Endodermal cell (in vitro differentiated cells): ENCODE results near the gene SART1. TPM values are rescaled to one million over a fixed set of nuclear protein-coding genes. Genes with fewer than 3 reads are reported as not detected.

Experiments used
- DNase-seq: peaks from one replicate; pipeline ENCODE4 v3.0.0-alpha.2; 2017
- H3K27ac ChIP-seq: 2 replicates; pipeline ENCODE4 v1.5.1; 2013; ENCODE audit warnings: mild to moderate bottlenecking, low read depth, low read length, moderate library complexity
- H3K27me3 ChIP-seq: 2 replicates; pipeline ENCODE4 v1.6.1; 2013; ENCODE audit warnings: mild to moderate bottlenecking, low read length, moderate library complexity; ENCODE audit not compliant: insufficient read depth, control insufficient read depth, poor library complexity, severe bottlenecking
- H3K36me3 ChIP-seq: 2 replicates; pipeline ENCODE4 v1.7.0; 2013; ENCODE audit warnings: mild to moderate bottlenecking, low read length, moderate library complexity; ENCODE audit not compliant: control insufficient read depth, insufficient read depth
- H3K4me1 ChIP-seq: one replicate; pipeline ENCODE4 v1.7.0; 2013; ENCODE audit warnings: low read length; ENCODE audit not compliant: control insufficient read depth, insufficient read depth
- H3K4me3 ChIP-seq: 2 replicates; pipeline ENCODE4 v1.5.1; 2013; ENCODE audit warnings: mild to moderate bottlenecking, low read length, moderate library complexity
- H3K9ac ChIP-seq: 2 replicates; pipeline ENCODE4 v1.6.1; 2013; ENCODE audit warnings: mild to moderate bottlenecking, low read length, moderate library complexity; ENCODE audit not compliant: poor library complexity, severe bottlenecking; ENCODE audit errors: extremely low read depth
- H3K9me3 ChIP-seq: 2 replicates; pipeline ENCODE4 v1.6.1; 2013; ENCODE audit warnings: mild to moderate bottlenecking, low read length, moderate library complexity; ENCODE audit not compliant: control insufficient read depth
- H3K27ac Mint-ChIP-seq: 2 replicates; pipeline ENCODE4 v1.8.0; 2020; ENCODE audit warnings: mixed read lengths
- H3K27me3 Mint-ChIP-seq: 2 replicates; pipeline ENCODE4 v1.8.0; 2021; ENCODE audit warnings: mild to moderate bottlenecking, mixed read lengths; ENCODE audit not compliant: insufficient read depth
- H3K36me3 Mint-ChIP-seq: 2 replicates; pipeline ENCODE4 v1.8.0; 2020; ENCODE audit warnings: low read depth, mixed read lengths
- H3K4me1 Mint-ChIP-seq: 2 replicates; pipeline ENCODE4 v1.8.0; 2020; ENCODE audit warnings: mixed read lengths
- H3K4me3 Mint-ChIP-seq: 2 replicates; pipeline ENCODE4 v1.8.0; 2020; ENCODE audit warnings: mild to moderate bottlenecking, moderate library complexity, mixed read lengths
- H3K9me3 Mint-ChIP-seq: 2 replicates; pipeline ENCODE4 v1.8.0; 2020; ENCODE audit warnings: mild to moderate bottlenecking, mixed read lengths
- CTCF ChIP-seq: fragments of 200-600 bp; sonication (generic); conservative IDR thresholded peaks from 2 replicates; pipeline ENCODE4 v1.5.0; 2021; ENCODE audit warnings: antibody characterized with exemption, mild to moderate bottlenecking
- WGBS, 2 experiments: methylation state at CpG; one replicate each; pipeline versions ENCODE4 v1.1.5 to v1.1.7; 2013; ENCODE audit warnings: missing lambda C conversion rate in 2 of 2, mixed read lengths in 1 of 2; ENCODE audit not compliant: insufficient coverage in 1 of 2, insufficient read length in 1 of 2; 5-methylcytosine and 5-hydroxymethylcytosine counted together
- total RNA-seq, 2 donors: library from RNA; stranded (reverse); fragmentation: NEBNext Ultra II Directional in 1 of 2; extraction: Animal tissue kit (Norgen Biotek cat#: 25700) in 1 of 2; gene quantifications; 2 replicates in 1 of 2; 3 replicates in 1 of 2; pipeline ENCODE4 v1.2.1, GENCODE V29; 2021

Gene SART1
- total RNA-seq, 2 donors from 2014 or later, result 50.6 to 52.0 TPM

GRCh38 chr11:65953471-65953870 lies 8.1 kb upstream of the SART1 start:
- Histone ChIP-seq H3K4me1 (no peaks in the 10 kb centered on the region), H3K9ac (no peak overlapping the region), H3K4me3 (no peak overlapping the region), H3K27ac (no peak overlapping the region), H3K36me3 (no peaks in the 10 kb centered on the region), H3K9me3 (no peaks in the 10 kb centered on the region), H3K27me3 (no peaks in the 10 kb centered on the region)
- Mint-ChIP-seq H3K4me1 (no peaks in the 10 kb centered on the region), H3K27me3 (no peaks in the 10 kb centered on the region), H3K9me3 (no peaks in the 10 kb centered on the region), H3K4me3 (no peak overlapping the region), H3K36me3 (no peaks in the 10 kb centered on the region), H3K27ac (no peak overlapping the region)
- WGBS, 2 experiments, result 90 to 95% methylated on average over 4 to 20 of the region's 20 CpGs
- TF ChIP-seq CTCF, result no peak
- DNase-seq, result no peak

GRCh38 chr11:65954771-65955170 lies 6.8 kb upstream of the SART1 start:
- H3K4me1 Mint-ChIP-seq, result no peaks in the 10 kb centered on the region
- H3K9ac ChIP-seq, result no peak overlapping the region
- no peaks in the 10 kb centered on the region for H3K27me3 ChIP-seq
- no peaks in the 10 kb centered on the region for H3K4me1 ChIP-seq
- no peak overlapping the region for H3K27ac ChIP-seq
- no peak for DNase-seq
- no peaks in the 10 kb centered on the region for H3K36me3 Mint-ChIP-seq
- no peak overlapping the region for H3K4me3 Mint-ChIP-seq
- H3K27ac Mint-ChIP-seq, result peak overlapping the region; percentile 55
- WGBS, 2 experiments, result 91 to 95% methylated on average over 7 to 8 of the region's 8 CpGs
- no peaks in the 10 kb centered on the region for H3K36me3 ChIP-seq
- no peaks in the 10 kb centered on the region for H3K27me3 Mint-ChIP-seq
- no peak overlapping the region for H3K4me3 ChIP-seq
- H3K9me3 ChIP-seq, result no peaks in the 10 kb centered on the region
- TF ChIP-seq CTCF, result no peak
- H3K9me3 Mint-ChIP-seq, result no peaks in the 10 kb centered on the region

- no peak overlapping the region for H3K4me3 Mint-ChIP-seq
- no peak overlapping the region for H3K27ac Mint-ChIP-seq
- no peaks in the 10 kb centered on the region for H3K36me3 ChIP-seq
- H3K27ac ChIP-seq, result no peak overlapping the region
- 76 to 83% methylated on average over 2 to 4 of the region's 4 CpGs for WGBS, 2 experiments
- H3K27me3 ChIP-seq, result no peaks in the 10 kb centered on the region
- H3K36me3 Mint-ChIP-seq, result no peaks in the 10 kb centered on the region
- H3K4me1 ChIP-seq, result peaks cover 4% of the 10 kb centered on the region
- H3K9me3 Mint-ChIP-seq, result no peaks in the 10 kb centered on the region
- H3K4me1 Mint-ChIP-seq, result peaks cover 12% of the 10 kb centered on the region
- TF ChIP-seq CTCF, result no peak
- H3K27me3 Mint-ChIP-seq, result no peaks in the 10 kb centered on the region
- DNase-seq, result no peak
- H3K9ac ChIP-seq, result no peak overlapping the region
- no peak overlapping the region for H3K4me3 ChIP-seq
- H3K9me3 ChIP-seq, result no peaks in the 10 kb centered on the region
These were observed 3.2 kb upstream of the SART1 start for GRCh38 chr11:65958291-65958690.
